Neural cell (in vitro differentiated cells): ENCODE results near the gene TRIM8. TPM values are rescaled to one million over a fixed set of nuclear protein-coding genes. Genes with fewer than 3 reads are reported as not detected.

Experiments used
- H2AFZ ChIP-seq: fragments of 200-600, 300-800 bp; sonication (generic), shearing (Covaris generic); 2 replicates; pipeline ENCODE4 v1.6.0; 2014; ENCODE audit warnings: low read depth, mild to moderate bottlenecking, antibody characterized with exemption, low read length, moderate library complexity
- H3F3A ChIP-seq: fragments of 200-600 bp; shearing (Covaris generic); 2 replicates; pipeline ENCODE4 v1.6.1; 2016; ENCODE audit warnings: mild to moderate bottlenecking, moderate library complexity, mixed read lengths, antibody characterized with exemption, low read length; ENCODE audit not compliant: insufficient read depth, poor library complexity, severe bottlenecking
- H3K27ac ChIP-seq: fragments of 200-600, 300-800 bp; sonication (generic), shearing (Covaris generic); 2 replicates; pipeline ENCODE4 v1.5.1; 2014; ENCODE audit warnings: mild to moderate bottlenecking, low read length, moderate library complexity
- H3K27me3 ChIP-seq: fragments of 300-800, 200-600 bp; sonication (generic), shearing (Covaris generic); 2 replicates; pipeline ENCODE4 v1.6.0; 2014; ENCODE audit warnings: mild to moderate bottlenecking, low read depth, low read length, moderate library complexity; ENCODE audit not compliant: insufficient read depth
- H3K36me3 ChIP-seq: fragments of 300-800, 200-600 bp; sonication (generic), shearing (Covaris generic); 2 replicates; pipeline ENCODE4 v1.5.1; 2014; ENCODE audit warnings: mild to moderate bottlenecking, antibody characterized with exemption, low read length, moderate library complexity; ENCODE audit not compliant: insufficient read depth
- H3K4me2 ChIP-seq: fragments of 300-800, 200-600 bp; sonication (generic), shearing (Covaris generic); 2 replicates; pipeline ENCODE4 v1.6.0; 2014; ENCODE audit warnings: mild to moderate bottlenecking, low read length
- H3K4me3 ChIP-seq: fragments of 300-800, 200-600 bp; sonication (generic), shearing (Covaris generic); 2 replicates; pipeline ENCODE4 v1.5.1; 2014; ENCODE audit warnings: mild to moderate bottlenecking, low read length, moderate library complexity
- H3K79me2 ChIP-seq: fragments of 200-600 bp; shearing (Covaris generic); replicated peaks from 2 replicates; pipeline ENCODE4 v1.6.0; 2014; ENCODE audit warnings: mild to moderate bottlenecking, low read length, moderate library complexity; ENCODE audit not compliant: insufficient read depth
- H3K9ac ChIP-seq: fragments of 300-800, 200-600 bp; sonication (generic), shearing (Covaris generic); 2 replicates; pipeline ENCODE4 v1.6.1; 2016; ENCODE audit warnings: mild to moderate bottlenecking, low read length, mixed read lengths
- H3K9me2 ChIP-seq: fragments of 200-600 bp; shearing (Covaris generic); 2 replicates; pipeline ENCODE4 v1.6.1; 2016; ENCODE audit warnings: mild to moderate bottlenecking, low read length, mixed read lengths; ENCODE audit not compliant: insufficient read depth
- H3K9me3 ChIP-seq: fragments of 200-600, 300-800 bp; sonication (generic), shearing (Covaris generic); 2 replicates; pipeline ENCODE4 v1.6.1; 2016; ENCODE audit warnings: mild to moderate bottlenecking, mixed run types, low read length, moderate library complexity, mixed read lengths
- H4K20me1 ChIP-seq: fragments of 200-600 bp; shearing (Covaris generic); 2 replicates; pipeline ENCODE4 v1.6.1; 2016; ENCODE audit warnings: mild to moderate bottlenecking, mixed run types; ENCODE audit not compliant: insufficient read depth
- EP300 ChIP-seq: fragments of 450-650 bp; conservative IDR thresholded peaks from 2 replicates; pipeline ENCODE4 v1.6.1; 2014; ENCODE audit warnings: antibody characterized with exemption, mild to moderate bottlenecking, moderate library complexity; ENCODE audit not compliant: poor library complexity, severe bottlenecking
- EZH2 ChIP-seq: fragments of 200-600, 300-800 bp; shearing (Covaris generic), sonication (generic); IDR thresholded peaks from 2 replicates; pipeline ENCODE4 v1.6.1; 2014; ENCODE audit warnings: antibody characterized with exemption, low read length, borderline replicate concordance, mild to moderate bottlenecking; ENCODE audit not compliant: insufficient read depth, poor library complexity, severe bottlenecking
- MXI1 ChIP-seq: fragments of 450-650 bp; conservative IDR thresholded peaks from 2 replicates; pipeline ENCODE4 v1.6.1; 2014; ENCODE audit warnings: antibody characterized with exemption, mild to moderate bottlenecking; ENCODE audit not compliant: poor library complexity, severe bottlenecking
- POLR2AphosphoS5 ChIP-seq: IDR thresholded peaks from 2 replicates; pipeline ENCODE4 v1.6.1; 2012
- RAD21 ChIP-seq: fragments of 450-650 bp; conservative IDR thresholded peaks from 2 replicates; pipeline ENCODE4 v1.6.1; 2014; ENCODE audit warnings: antibody characterized with exemption, mild to moderate bottlenecking, moderate library complexity
- SMC3 ChIP-seq: fragments of 450-650 bp; conservative IDR thresholded peaks from 2 replicates; pipeline ENCODE4 v1.6.1; 2014; ENCODE audit warnings: antibody characterized with exemption, mild to moderate bottlenecking, moderate library complexity; ENCODE audit not compliant: poor library complexity
- TAF1 ChIP-seq: IDR thresholded peaks from 2 replicates; pipeline ENCODE4 v1.6.1; 2012; ENCODE audit warnings: low read depth
- polyA plus RNA-seq: library from polyadenylated mRNA; depleted of rRNA; stranded (reverse); fragments of >200 nt; gene quantifications from 2 replicates; pipeline ENCODE4 v1.2.3, GENCODE V29; 2014
- TF ChIP-seq, protein P1 (sequence below): fragments of 450-650 bp; IDR thresholded peaks from 2 replicates; pipeline ENCODE4 v1.5.1; 2014; ENCODE audit warnings: antibody characterized with exemption, mild to moderate bottlenecking, moderate library complexity; ENCODE audit not compliant: poor library complexity, severe bottlenecking
- TF ChIP-seq, protein P2 (sequence below): IDR thresholded peaks from 2 replicates; pipeline ENCODE4 v1.6.1; 2012; ENCODE audit warnings: borderline replicate concordance

TRIM8 gene
- polyA plus RNA-seq, 1 donor from 2014 or later, result 47.5 TPM

DNA sequence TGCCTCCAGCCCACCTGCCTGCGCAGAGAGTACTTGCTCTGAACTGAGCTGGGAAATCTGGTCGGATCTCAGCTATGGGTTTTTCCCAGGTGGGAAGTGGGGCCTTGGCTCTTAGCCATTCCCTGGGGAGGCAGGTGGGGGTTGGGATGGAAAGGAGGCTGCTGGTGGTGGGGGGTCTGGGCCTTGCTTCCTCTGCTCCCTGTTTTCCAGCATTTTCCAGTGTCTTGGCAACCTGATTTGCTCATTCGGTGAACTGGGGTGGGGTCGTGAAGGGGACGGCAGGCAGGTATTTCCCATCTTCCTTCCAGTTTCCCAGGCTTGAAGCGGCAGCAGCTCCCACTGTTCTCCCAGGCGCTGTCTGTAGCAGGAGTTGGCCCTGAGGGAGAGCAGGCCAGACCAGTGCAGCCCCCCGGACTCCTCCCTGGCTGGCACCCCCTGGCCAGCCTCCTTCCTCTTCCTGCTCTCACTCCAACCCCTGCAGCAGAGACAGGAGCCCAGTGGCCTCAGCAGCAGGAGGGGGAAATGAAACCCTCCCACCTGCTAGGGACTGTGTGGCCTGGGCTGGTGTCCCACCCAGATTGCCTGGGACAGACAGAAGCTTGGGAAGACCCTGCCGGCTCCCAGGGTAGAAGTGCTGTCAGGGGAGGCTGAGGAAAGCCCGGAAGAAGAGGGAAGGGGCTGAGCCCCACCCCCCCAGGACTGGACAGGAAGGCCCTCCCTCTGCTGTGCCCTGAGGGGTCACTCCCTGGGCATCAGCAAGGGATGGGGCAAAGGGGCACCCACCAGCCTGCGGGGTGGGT is 6.6 kb downstream of the TRIM8 start:
- TF ChIP-seq, protein P1, sequence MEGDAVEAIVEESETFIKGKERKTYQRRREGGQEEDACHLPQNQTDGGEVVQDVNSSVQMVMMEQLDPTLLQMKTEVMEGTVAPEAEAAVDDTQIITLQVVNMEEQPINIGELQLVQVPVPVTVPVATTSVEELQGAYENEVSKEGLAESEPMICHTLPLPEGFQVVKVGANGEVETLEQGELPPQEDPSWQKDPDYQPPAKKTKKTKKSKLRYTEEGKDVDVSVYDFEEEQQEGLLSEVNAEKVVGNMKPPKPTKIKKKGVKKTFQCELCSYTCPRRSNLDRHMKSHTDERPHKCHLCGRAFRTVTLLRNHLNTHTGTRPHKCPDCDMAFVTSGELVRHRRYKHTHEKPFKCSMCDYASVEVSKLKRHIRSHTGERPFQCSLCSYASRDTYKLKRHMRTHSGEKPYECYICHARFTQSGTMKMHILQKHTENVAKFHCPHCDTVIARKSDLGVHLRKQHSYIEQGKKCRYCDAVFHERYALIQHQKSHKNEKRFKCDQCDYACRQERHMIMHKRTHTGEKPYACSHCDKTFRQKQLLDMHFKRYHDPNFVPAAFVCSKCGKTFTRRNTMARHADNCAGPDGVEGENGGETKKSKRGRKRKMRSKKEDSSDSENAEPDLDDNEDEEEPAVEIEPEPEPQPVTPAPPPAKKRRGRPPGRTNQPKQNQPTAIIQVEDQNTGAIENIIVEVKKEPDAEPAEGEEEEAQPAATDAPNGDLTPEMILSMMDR, result no peak
- no peak for TF ChIP-seq SMC3
- TF ChIP-seq MXI1, result no peak
- no peak for TF ChIP-seq TAF1
- no peak for TF ChIP-seq POLR2AphosphoS5
- TF ChIP-seq, protein P2, sequence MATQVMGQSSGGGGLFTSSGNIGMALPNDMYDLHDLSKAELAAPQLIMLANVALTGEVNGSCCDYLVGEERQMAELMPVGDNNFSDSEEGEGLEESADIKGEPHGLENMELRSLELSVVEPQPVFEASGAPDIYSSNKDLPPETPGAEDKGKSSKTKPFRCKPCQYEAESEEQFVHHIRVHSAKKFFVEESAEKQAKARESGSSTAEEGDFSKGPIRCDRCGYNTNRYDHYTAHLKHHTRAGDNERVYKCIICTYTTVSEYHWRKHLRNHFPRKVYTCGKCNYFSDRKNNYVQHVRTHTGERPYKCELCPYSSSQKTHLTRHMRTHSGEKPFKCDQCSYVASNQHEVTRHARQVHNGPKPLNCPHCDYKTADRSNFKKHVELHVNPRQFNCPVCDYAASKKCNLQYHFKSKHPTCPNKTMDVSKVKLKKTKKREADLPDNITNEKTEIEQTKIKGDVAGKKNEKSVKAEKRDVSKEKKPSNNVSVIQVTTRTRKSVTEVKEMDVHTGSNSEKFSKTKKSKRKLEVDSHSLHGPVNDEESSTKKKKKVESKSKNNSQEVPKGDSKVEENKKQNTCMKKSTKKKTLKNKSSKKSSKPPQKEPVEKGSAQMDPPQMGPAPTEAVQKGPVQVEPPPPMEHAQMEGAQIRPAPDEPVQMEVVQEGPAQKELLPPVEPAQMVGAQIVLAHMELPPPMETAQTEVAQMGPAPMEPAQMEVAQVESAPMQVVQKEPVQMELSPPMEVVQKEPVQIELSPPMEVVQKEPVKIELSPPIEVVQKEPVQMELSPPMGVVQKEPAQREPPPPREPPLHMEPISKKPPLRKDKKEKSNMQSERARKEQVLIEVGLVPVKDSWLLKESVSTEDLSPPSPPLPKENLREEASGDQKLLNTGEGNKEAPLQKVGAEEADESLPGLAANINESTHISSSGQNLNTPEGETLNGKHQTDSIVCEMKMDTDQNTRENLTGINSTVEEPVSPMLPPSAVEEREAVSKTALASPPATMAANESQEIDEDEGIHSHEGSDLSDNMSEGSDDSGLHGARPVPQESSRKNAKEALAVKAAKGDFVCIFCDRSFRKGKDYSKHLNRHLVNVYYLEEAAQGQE, result no peak
- TF ChIP-seq RAD21, result no peak
- no peak for TF ChIP-seq EZH2
- no peak for TF ChIP-seq EP300
- no peaks in the 10 kb centered on the region for H3K9me3 ChIP-seq
- no peak overlapping the region for H3K27ac ChIP-seq
- H3K79me2 ChIP-seq, result peaks cover 79% of the 10 kb centered on the region
- H3K9ac ChIP-seq, result no peak overlapping the region
- no peaks in the 10 kb centered on the region for H3K27me3 ChIP-seq
- no peaks in the 10 kb centered on the region for H3K9me2 ChIP-seq
- no peak overlapping the region for H2AFZ ChIP-seq
- no peaks in the 10 kb centered on the region for H3K36me3 ChIP-seq
- H3F3A ChIP-seq, result no peaks in the 10 kb centered on the region
- no peak overlapping the region for H3K4me2 ChIP-seq
- peaks cover 19% of the 10 kb centered on the region for H4K20me1 ChIP-seq
- peak overlapping the region; percentile 97 for H3K4me3 ChIP-seq

DNA sequence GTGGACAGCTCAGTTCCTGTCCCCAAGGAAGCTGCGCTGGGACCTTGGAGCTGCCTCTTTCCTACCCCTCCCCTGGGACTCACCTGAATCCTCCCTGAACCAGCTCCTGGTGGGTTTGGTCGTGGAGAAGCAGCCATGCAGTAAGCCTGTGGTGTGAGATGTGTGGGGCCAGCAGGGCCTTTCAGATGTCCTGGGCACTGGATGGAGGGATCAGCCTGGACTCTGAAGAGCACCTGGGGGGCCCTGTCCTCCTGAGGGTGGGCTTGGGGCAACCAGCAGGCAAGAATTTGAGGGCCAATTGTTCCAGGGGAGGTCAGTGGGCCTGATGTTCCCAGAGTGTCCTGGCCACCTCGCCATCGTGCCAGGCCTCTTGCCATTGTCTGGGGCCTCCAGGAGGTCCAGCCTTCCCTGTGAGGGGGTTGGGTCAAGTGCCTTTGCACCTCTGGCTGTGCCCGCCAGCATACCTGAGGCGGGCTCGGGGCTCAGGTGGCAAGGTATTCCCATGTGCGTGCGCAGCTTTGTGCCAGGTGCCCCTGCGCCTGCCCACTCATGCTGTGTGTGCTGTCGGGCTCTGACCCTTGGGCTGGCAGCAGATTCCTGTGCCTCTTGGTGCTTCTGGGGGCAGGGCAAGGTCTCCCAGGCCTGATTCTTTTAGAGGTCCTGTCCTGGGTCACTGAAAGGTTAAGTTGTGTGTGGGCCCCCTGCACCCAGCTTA is 7.3 kb downstream of the TRIM8 start:
- H3F3A ChIP-seq, result no peaks in the 10 kb centered on the region
- H3K9ac ChIP-seq, result no peak overlapping the region
- no peaks in the 10 kb centered on the region for H3K36me3 ChIP-seq
- no peaks in the 10 kb centered on the region for H3K27me3 ChIP-seq
- TF ChIP-seq, protein P1, result no peak
- TF ChIP-seq, protein P2, result no peak
- TF ChIP-seq TAF1 (no peak), EZH2 (no peak), MXI1 (no peak), RAD21 (no peak), SMC3 (no peak), POLR2AphosphoS5 (no peak), EP300 (no peak)
- no peaks in the 10 kb centered on the region for H3K9me2 ChIP-seq
- H3K4me3 ChIP-seq, result no peak overlapping the region
- no peak overlapping the region for H2AFZ ChIP-seq
- H3K4me2 ChIP-seq, result no peak overlapping the region
- H3K27ac ChIP-seq, result no peak overlapping the region
- peaks cover 72% of the 10 kb centered on the region for H3K79me2 ChIP-seq
- H4K20me1 ChIP-seq, result peaks cover 19% of the 10 kb centered on the region
- no peaks in the 10 kb centered on the region for H3K9me3 ChIP-seq
